OCI-LY1 (cell line): ENCODE results near the gene VWDE.

Experiments used
- CTCF ChIP-seq: fragments of 200-600 bp; sonication (generic), shearing (Covaris generic); IDR thresholded peaks from 2 replicates; pipeline ENCODE4 v1.5.1; 2017; ENCODE audit warnings: mild to moderate bottlenecking, antibody characterized with exemption, low read length, moderate library complexity, mixed read lengths
- EZH2 ChIP-seq: fragments of 200-600 bp; sonication (generic), shearing (Covaris generic); IDR thresholded peaks from 2 replicates; pipeline ENCODE4 v1.8.0; 2017; ENCODE audit warnings: borderline replicate concordance, mixed run types, mild to moderate bottlenecking, antibody characterized with exemption, low read length, moderate library complexity, mixed read lengths

DNA sequence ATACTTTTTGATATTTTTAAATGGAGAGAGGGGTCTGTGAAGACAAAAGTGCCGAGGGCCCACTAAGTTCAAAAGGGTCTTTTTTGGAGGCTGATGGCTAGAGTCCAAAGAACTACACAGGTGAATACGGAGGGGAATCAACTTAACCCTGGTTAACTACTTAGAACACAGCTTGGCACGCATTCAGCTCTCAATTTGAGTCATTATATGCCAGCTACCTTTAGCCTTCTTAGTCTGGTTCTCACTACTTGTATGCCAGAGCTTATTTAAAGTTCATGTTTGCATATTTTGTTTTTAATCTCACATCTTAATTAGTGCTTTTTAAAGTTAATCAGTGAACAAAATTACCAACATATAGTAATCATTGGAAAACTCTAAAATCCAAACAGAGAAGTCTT lies 80.8 kb downstream of the VWDE start:
- no peak for TF ChIP-seq CTCF
- TF ChIP-seq EZH2: no peak
